ENCODE measurements around the gene LRRC37B.
"Not testable (repeated sequence)": the region's sequence is repeated elsewhere in the genome, so short reads cannot be mapped to it uniquely, and the experiment has no call there.

DNA sequence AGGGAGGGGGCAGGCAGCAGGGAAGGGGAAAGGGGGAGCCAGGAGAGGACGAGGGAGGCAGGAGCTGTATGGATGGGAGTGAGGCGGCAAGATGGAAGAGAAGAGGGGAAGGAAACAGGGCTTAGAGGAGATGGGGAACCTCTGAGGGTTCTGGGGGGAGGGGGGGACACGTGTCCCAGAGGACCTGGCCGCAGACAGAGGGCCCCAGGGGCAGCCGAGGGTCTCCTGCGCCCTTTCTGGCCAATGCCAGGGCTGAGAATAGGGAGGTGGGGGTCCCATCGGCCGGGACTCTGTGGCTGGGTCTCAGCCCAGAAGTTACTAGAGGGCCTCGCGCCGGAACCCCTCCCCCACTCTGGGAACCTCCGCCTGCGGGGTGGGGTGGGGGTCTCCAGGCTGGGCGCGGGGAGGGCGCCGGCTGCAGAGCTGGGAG, 76.4 kb downstream of the LRRC37B start:
- not testable (repeated sequence) for TF ChIP-seq SP1 (IDR thresholded peaks at IDR 0.05); CTCF (IDR thresholded peaks at IDR 0.05; ENCODE audit: low read depth, low read length, missing input control); YY1 (IDR thresholded peaks at IDR 0.05); MAX (IDR thresholded peaks at IDR 0.05); RAD21 (IDR thresholded peaks at IDR 0.05); ZBTB33 (IDR thresholded peaks at IDR 0.05); GABPA (IDR thresholded peaks at IDR 0.05 in 1 of 2, conservative IDR thresholded peaks at IDR 0.05 in 1 of 2); HNF4G (IDR thresholded peaks at IDR 0.05); JUND (IDR thresholded peaks at IDR 0.05); FOXA1 (IDR thresholded peaks at IDR 0.05); TAF1 (conservative IDR thresholded peaks at IDR 0.05)
- TF ChIP-seq, protein P1, sequence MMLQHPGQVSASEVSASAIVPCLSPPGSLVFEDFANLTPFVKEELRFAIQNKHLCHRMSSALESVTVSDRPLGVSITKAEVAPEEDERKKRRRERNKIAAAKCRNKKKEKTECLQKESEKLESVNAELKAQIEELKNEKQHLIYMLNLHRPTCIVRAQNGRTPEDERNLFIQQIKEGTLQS (IDR thresholded peaks at IDR 0.05) = not testable (repeated sequence)
- TF ChIP-seq, protein P2, sequence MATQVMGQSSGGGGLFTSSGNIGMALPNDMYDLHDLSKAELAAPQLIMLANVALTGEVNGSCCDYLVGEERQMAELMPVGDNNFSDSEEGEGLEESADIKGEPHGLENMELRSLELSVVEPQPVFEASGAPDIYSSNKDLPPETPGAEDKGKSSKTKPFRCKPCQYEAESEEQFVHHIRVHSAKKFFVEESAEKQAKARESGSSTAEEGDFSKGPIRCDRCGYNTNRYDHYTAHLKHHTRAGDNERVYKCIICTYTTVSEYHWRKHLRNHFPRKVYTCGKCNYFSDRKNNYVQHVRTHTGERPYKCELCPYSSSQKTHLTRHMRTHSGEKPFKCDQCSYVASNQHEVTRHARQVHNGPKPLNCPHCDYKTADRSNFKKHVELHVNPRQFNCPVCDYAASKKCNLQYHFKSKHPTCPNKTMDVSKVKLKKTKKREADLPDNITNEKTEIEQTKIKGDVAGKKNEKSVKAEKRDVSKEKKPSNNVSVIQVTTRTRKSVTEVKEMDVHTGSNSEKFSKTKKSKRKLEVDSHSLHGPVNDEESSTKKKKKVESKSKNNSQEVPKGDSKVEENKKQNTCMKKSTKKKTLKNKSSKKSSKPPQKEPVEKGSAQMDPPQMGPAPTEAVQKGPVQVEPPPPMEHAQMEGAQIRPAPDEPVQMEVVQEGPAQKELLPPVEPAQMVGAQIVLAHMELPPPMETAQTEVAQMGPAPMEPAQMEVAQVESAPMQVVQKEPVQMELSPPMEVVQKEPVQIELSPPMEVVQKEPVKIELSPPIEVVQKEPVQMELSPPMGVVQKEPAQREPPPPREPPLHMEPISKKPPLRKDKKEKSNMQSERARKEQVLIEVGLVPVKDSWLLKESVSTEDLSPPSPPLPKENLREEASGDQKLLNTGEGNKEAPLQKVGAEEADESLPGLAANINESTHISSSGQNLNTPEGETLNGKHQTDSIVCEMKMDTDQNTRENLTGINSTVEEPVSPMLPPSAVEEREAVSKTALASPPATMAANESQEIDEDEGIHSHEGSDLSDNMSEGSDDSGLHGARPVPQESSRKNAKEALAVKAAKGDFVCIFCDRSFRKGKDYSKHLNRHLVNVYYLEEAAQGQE (IDR thresholded peaks at IDR 0.05) = not testable (repeated sequence)
